ENCODE results near the gene CHRNG.

Gene CHRNG

DNA sequence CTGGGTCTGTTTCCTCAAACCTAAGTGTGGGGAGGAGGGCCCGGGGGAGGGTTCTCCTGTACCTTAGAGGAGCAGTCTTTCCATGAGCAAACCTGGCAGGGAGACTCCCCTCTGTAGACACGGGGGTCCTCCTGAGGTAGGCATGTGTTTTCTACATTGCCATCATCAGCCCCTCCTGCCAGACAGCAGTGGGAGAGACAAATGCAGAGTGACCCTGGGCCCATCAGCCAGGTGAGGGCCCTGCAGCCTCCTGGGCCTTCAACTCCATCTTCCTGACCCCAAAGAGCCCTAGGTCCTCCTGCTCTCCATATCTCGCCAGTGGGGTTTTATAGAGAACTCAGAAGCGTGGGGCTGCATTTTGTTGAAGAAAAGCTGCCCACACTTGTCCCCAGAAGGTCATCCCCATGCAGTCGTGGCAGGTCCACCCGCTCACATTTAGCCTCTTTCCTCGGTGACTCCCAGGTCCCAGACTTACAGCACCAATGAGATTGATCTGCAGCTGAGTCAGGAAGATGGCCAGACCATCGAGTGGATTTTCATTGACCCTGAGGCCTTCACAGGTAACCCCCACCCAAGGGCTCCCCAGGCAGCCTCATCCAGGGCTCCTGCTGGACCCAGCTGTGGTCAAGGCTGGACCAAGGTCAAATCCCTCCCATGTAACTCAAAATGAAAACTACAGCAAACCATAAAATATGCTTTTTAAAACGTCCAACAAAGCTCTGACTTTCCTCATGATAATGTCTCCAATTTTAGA lies 2.6 kb downstream of the CHRNG start:
- TF ChIP-seq, protein P1, sequence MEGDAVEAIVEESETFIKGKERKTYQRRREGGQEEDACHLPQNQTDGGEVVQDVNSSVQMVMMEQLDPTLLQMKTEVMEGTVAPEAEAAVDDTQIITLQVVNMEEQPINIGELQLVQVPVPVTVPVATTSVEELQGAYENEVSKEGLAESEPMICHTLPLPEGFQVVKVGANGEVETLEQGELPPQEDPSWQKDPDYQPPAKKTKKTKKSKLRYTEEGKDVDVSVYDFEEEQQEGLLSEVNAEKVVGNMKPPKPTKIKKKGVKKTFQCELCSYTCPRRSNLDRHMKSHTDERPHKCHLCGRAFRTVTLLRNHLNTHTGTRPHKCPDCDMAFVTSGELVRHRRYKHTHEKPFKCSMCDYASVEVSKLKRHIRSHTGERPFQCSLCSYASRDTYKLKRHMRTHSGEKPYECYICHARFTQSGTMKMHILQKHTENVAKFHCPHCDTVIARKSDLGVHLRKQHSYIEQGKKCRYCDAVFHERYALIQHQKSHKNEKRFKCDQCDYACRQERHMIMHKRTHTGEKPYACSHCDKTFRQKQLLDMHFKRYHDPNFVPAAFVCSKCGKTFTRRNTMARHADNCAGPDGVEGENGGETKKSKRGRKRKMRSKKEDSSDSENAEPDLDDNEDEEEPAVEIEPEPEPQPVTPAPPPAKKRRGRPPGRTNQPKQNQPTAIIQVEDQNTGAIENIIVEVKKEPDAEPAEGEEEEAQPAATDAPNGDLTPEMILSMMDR (conservative IDR thresholded peaks at IDR 0.05) = no peak
- H3K27ac ChIP-seq = no peak overlapping the region

DNA sequence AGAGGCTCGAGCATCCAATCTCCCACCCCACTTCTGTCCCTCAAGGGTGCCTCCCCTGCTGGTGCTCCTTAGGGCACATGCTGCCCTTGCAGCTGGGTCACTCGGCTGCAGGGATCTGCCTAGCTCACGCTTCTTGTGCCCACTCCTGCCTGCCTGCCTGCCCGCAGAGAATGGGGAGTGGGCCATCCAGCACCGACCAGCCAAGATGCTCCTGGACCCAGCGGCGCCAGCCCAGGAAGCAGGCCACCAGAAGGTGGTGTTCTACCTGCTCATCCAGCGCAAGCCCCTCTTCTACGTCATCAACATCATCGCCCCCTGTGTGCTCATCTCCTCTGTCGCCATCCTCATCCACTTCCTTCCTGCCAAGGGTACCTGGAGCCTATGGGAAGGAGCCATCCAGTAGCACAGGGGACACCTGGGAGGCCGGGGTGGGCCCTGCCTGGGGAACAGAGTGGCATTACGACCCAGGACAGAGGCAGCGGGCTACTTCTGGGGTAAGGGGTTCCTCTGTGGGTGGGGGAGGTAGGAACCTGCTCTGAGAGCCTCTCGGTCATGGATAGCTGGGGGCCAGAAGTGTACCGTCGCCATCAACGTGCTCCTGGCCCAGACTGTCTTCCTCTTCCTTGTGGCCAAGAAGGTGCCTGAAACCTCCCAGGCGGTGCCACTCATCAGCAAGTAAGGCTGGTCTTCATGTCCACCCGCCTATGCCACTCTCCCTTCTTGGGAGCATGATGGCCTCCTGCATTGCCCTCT lies 3.4 kb downstream of the CHRNG start:
- H3K27ac ChIP-seq = no peak overlapping the region
- TF ChIP-seq, protein P1 (conservative IDR thresholded peaks at IDR 0.05) = no peak

DNA sequence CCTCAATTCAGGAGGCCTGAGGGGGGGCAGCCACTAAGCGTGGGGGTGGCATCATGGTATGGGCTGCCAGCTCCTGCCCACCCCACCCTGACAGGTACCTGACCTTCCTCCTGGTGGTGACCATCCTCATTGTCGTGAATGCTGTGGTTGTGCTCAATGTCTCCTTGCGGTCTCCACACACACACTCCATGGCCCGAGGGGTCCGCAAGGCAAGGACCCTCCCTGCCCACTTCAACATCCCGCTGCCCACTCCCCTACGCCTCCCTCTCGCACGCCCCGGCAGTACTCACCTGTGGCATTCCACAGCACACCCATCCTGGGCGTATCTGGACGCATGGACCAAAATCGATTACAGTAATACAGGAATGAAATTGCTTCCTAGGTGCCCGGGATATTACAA lies 4.0 kb downstream of the CHRNG start:
- TF ChIP-seq, protein P1 (conservative IDR thresholded peaks at IDR 0.05) = no peak
- no peak overlapping the region for H3K27ac ChIP-seq

- no peak overlapping the region for H3K27ac ChIP-seq
- TF ChIP-seq, protein P1 (conservative IDR thresholded peaks at IDR 0.05) = no peak
Observed at GRCh38 chr2:232543928-232544631, 4.6 kb downstream of the CHRNG start.

GRCh38 chr2:232544674-232545073 lies 5.2 kb downstream of the CHRNG start:
- TF ChIP-seq, protein P1 (conservative IDR thresholded peaks at IDR 0.05) = no peak
- no peak overlapping the region for H3K27ac ChIP-seq

- TF ChIP-seq, protein P1 (conservative IDR thresholded peaks at IDR 0.05) = no peak
- no peak overlapping the region for H3K27ac ChIP-seq
Observed at GRCh38 chr2:232545511-232546375, 6.3 kb downstream of the CHRNG start.
